NCI-H2107 treated with DMSO at 0.1 percent for 48 hours (cell line): Measurements from ENCODE around the gene ITIH3.
"Not testable (repeated sequence)": the region's sequence is repeated elsewhere in the genome, so short reads cannot be mapped to it uniquely, and the experiment has no call there.

Experiments
- DNase-seq: peaks from one replicate; lab custom pipeline; 2025; ENCODE audit not compliant: unreplicated experiment; lab: John Stamatoyannopoulos, UW

Gene ITIH3

DNA sequence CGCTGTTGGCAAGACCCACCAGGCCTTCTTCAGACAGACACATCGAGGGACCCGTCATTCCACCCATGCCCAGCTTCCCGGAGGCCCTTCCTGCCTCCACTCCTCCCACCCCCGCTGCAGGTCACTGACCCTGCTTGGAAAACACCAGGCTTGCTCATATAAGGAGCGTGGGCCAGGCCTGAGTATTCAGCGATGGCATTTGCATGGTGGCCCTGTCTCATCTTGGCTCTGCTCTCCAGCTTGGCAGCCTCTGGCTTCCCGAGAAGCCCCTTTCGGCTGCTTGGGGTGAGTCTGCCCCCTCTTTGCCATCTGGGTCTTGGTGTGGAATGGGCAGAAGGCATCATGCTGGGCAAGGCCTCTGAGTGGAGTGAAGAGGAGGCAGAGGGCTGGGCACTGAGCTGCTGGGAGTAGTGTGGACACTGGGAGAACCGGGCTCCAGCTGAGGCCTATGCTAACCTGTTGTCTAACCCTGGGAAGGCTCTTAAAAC is at the start of gene ITIH3:
Gene ITIH3 (plus strand): TSS at position 185 of the 488 bp plus-strand sequence. CDS start 8 bp downstream, at position 193.
- no peak for DNase-seq

- no peak for DNase-seq
These were observed 42.4 kb upstream of the ITIH3 start for GRCh38 chr3:52752045-52752660.

- DNase-seq: no peak
These were observed 40.2 kb upstream of the ITIH3 start for GRCh38 chr3:52754373-52754772.

GRCh38 chr3:52756141-52756540 is 38.5 kb upstream of the ITIH3 start:
- DNase-seq: no peak

- DNase-seq: no peak
These were observed 31.1 kb upstream of the ITIH3 start for GRCh38 chr3:52763466-52763865.

GRCh38 chr3:52769786-52770455 is 24.7 kb upstream of the ITIH3 start:
- DNase-seq: no peak

DNA sequence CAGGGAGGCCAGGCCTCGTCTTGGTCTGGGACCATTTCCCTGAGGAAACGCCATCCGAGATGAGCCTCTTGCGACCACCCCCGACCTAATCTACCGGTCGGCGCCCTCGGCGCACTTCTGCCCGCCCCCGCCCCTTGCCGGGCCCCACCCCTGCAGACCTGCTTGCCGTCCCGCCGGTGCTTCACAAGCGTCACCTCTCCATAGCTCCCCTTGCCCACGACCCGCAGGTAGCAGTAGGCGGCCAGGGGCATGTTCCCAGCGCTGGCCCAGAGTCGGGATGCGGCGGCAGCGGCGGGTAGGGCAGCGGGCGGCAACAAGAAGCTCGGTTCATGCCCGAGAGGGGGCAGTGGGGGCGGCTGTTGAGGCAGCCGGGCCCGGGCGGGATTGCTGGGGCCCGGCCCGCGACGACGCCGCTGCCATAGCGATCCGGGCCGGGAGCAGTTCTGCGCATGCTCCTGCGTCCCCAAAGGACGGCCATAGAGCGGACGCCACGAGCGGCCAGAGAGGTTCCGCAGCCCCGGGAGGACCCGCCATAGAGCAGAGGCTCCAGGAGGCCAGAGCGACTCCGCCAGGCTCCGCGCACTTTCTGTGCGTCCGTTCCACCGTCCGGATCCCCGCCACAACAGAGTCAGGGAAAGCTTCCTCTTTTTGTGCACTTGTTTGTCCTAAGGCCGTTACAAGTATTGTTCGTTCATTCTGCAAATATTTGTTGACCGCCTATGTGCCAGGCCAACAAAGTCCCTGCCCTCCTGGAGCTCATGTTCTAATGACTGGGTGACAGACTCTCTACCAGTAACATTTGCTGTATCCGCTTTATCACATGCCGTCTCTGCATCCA is 23.9 kb upstream of the ITIH3 start, which contains the start of gene NEK4:
Gene NEK4 (minus strand): TSS at position 445 of the 838 bp plus-strand sequence. CDS start 194 bp downstream, at position 251.
- peak; percentile 48 for DNase-seq

- DNase-seq: no peak
These were observed 23.3 kb upstream of the ITIH3 start for GRCh38 chr3:52771334-52771681.

- DNase-seq: no peak
These were observed 22.9 kb upstream of the ITIH3 start for GRCh38 chr3:52771702-52772101.

DNA sequence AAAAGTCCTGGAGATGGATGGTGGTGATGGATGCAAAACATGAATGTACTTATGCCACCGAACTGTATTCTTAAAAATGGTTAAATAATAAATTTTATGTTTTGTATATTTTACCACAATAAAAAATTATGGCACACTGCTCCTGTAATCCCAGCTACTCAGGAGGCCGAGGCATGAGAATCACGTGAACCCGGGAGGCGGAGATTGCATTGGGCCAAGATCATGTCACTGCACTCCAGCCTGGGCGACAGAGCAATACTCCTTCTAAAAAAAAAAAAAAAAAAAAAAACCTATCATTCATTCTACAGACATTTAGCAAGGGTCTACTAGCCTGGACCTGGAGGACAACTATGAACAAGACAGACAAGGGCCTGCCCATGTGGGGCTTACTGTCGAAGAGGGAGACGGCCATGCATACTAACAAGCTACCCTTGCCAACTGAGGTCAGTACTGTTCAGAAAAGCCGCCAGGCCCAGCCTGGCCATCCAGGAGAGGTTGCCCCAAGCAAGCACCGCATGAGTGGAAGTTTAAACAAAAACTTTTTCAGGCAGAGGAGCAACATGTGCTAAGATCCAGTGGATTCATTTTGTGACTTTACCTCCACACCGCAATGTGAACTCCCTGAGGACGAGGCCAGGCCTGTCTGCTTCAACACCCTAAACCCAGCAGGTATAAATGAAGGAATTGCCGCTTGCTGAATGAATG is 21.1 kb upstream of the ITIH3 start:
- no peak for DNase-seq

GRCh38 chr3:52774066-52774713 is 20.4 kb upstream of the ITIH3 start:
- DNase-seq: no peak

GRCh38 chr3:52774901-52775864 is 19.4 kb upstream of the ITIH3 start:
- peak; percentile 18 for DNase-seq

DNA sequence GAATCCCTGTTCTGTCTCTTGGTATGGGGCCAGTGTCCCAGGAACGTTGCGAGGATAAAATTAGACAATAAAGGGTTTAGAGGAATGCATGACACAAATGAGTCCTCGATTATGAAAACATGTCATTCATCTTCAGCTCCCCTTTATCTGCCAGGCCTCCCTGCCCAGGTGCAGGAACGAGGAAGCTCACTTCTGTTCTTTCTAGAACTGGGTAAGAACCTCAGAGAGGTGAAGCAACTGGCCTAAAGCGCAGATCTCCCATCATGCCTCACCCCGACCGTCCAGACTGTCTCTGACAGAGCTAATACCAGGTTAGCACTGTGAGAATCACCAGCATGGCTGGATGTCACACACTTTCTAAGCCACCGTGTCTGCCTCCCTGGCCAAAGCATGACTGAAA is 18.7 kb upstream of the ITIH3 start:
- DNase-seq: no peak

GRCh38 chr3:52776486-52776885 is 18.1 kb upstream of the ITIH3 start:
- not testable (repeated sequence) for DNase-seq

GRCh38 chr3:52777127-52777958 is 17.3 kb upstream of the ITIH3 start, which contains the start of gene ITIH1:
Gene ITIH1, plus strand, starts transcription at chr3:52777599. Its CDS starts 17 bp downstream, at chr3:52777616.
- DNase-seq: no peak

GRCh38 chr3:52777959-52778805 is 16.4 kb upstream of the ITIH3 start:
- DNase-seq: no peak

GRCh38 chr3:52779011-52779836 is 15.4 kb upstream of the ITIH3 start:
- DNase-seq: no peak
